ENCODE measurements around the gene C2CD4D.

Gene C2CD4D

GRCh38 chr1:151819227-151819835, 20.3 kb downstream of the C2CD4D start:
- ChIA-PET POLR2A (no interaction called here), CTCF (interaction anchor here (1.4 kb wide), 1 partner anchor 20 kb away, joined by 3 read pairs; no protein-coding TSS in a partner anchor)
- DNase-seq (ENCODE audit: extremely low spot score), result no peak
- TF ChIP-seq CTCF (IDR thresholded peaks at IDR 0.05; ENCODE audit: control extremely low read depth, extremely low read depth, low read depth, missing control alignments), result no peak

DNA sequence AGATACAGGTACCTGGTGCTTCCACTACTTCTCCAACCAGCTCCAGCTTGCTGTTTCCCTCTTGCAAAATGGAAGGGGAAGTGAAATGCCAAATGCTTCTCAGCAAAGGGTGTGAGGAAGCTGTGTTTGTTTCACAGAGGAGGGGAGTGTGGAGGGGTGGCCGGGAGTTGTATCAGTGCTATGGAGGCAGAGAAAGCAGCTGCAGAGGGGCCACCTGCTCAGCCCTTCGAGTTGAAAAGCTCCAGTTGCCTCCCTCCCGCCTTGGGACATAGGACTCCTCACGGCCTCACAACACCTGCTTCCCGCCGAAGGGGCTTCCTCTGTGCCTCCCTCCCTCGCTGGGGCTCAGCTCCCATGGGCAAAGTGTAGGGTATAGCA, 22.3 kb downstream of the C2CD4D start:
- POLR2A ChIA-PET, result no interaction called here
- no peak for DNase-seq (ENCODE audit: extremely low spot score)
- CTCF ChIA-PET, result interaction anchor here (1.2 to 1.9 kb wide), 2 partner anchors 9 to 10 kb away, joined by 3 to 7 read pairs; no protein-coding TSS in a partner anchor
- TF ChIP-seq CTCF (IDR thresholded peaks at IDR 0.05; ENCODE audit: control extremely low read depth, extremely low read depth, low read depth, missing control alignments), result no peak

- CTCF ChIA-PET, result interaction anchor here (1.2 to 1.9 kb wide), 2 partner anchors 8 to 11 kb away, joined by 3 to 7 read pairs; no protein-coding TSS in a partner anchor
- POLR2A ChIA-PET, result interaction anchor here (0.6 kb wide), 1 partner anchor 369 kb away, joined by 5 read pairs; no protein-coding TSS in a partner anchor
These were observed 22.9 kb downstream of the C2CD4D start for GRCh38 chr1:151816548-151817352.

DNA sequence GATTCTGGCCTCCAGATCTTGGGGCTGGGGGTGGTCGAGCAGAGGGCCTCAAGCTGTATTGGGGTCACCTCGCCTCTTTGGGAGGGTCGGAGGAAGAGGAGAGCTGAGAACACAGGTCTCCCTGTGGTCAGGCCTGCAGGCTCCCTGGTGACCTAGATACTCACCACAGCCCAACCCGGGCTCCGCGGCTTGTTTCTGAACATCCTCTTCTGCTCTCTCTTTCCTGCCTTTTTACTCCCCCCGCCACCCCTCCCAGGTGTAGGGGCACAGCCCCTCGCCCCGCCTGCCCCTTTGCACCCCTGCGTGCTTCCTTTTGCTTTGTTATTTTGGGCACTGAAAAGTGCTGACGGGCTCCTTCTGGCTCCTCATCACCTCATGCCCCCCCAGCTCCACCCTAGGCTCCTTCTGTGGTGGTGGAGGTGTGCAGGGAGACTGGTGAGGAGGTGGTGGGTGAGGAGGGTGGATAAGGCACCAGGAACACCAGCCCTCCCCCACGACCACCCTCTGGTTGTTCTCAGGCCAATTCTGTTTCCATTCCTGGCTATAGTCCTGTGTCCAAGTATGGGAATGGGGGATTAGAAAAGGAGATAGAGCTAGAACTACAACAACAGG, 23.8 kb downstream of the C2CD4D start:
- TF ChIP-seq CTCF (IDR thresholded peaks at IDR 0.05; ENCODE audit: control extremely low read depth, extremely low read depth, low read depth, missing control alignments), result no peak
- POLR2A ChIA-PET, result no interaction called here
- CTCF ChIA-PET, result no interaction called here
- DNase-seq (ENCODE audit: extremely low spot score), result no peak

More at GRCh38 chr1:151816548-151817352, 22.9 kb downstream of the C2CD4D start:
- TF ChIP-seq CTCF (IDR thresholded peaks at IDR 0.05; ENCODE audit: control extremely low read depth, extremely low read depth, low read depth, missing control alignments), result no peak
- DNase-seq (ENCODE audit: extremely low spot score), result no peak

- TF ChIP-seq CTCF (IDR thresholded peaks at IDR 0.05; ENCODE audit: control extremely low read depth, extremely low read depth, low read depth, missing control alignments), result no peak
- CTCF ChIA-PET, result no interaction called here
- POLR2A ChIA-PET, result no interaction called here
- DNase-seq (ENCODE audit: extremely low spot score), result no peak
These were observed 24.6 kb downstream of the C2CD4D start for GRCh38 chr1:151814971-151815545.

DNA sequence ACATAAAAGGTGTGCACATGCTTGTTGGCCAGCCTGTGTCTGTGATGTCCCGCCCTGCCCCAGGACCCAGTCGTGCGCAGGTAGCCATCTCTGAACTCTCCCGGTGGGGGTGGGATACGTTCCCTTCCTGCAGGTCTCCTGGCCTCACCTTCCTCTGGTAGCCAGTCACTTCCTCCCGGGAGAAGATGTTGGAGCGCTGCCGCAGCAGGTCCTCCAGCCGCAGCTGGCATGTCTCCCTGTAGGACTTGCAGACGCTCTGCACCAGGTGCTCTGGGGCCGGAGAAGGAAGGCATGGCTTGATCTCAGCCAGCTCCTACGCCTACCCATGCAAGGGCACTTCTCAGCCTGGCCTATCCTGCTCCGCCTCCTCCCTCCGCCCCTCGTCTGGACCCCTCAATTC, 25.2 kb downstream of the C2CD4D start:
- ChIA-PET CTCF (no interaction called here), POLR2A (no interaction called here)
- TF ChIP-seq CTCF (IDR thresholded peaks at IDR 0.05; ENCODE audit: control extremely low read depth, extremely low read depth, low read depth, missing control alignments), result no peak
- DNase-seq (ENCODE audit: extremely low spot score), result no peak

Data from GM10248 (cell line).